CD4-positive, alpha-beta T cell treated with Interleukin-21 for 1 hour (primary cell): ENCODE results near the gene LILRA5.
"Not testable (repeated sequence)": the region's sequence is repeated elsewhere in the genome, so short reads cannot be mapped to it uniquely, and the experiment has no call there.

Experiments
- DNase-seq: peaks from one replicate; pipeline ENCODE4 v3.0.0-alpha.2; 2020

Gene LILRA5

GRCh38 chr19:54272181-54272580, 40.8 kb downstream of the LILRA5 start:
- DNase-seq, result not testable (repeated sequence)

GRCh38 chr19:54271587-54271986, 41.4 kb downstream of the LILRA5 start:
- DNase-seq, result not testable (repeated sequence)

- no peak for DNase-seq
Observed at GRCh38 chr19:54271106-54271505, 41.9 kb downstream of the LILRA5 start.

DNA sequence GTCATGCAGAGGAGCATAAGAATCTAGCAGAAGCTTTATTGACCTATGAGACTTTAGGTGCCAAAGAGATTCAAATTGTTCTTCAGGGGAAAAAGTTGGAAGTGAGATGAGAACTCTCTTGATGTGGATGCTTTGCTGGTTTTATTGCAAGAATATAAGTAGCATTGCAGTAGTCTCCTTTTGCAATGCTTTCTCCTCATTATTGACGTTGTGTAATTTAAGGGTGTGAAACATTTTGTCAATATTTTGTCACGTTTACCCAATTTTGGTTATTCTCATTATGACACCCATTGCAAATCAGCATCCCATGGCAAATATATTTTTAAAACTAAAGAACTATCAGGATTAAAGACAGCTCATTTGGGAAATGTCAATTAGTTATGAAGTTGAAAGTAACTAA, 44.0 kb downstream of the LILRA5 start:
- no peak for DNase-seq

- DNase-seq, result peak; percentile 57
Observed at GRCh38 chr19:54266133-54266532, 46.8 kb downstream of the LILRA5 start.

GRCh38 chr19:54262470-54262869, 50.5 kb downstream of the LILRA5 start:
- DNase-seq, result no peak

DNA sequence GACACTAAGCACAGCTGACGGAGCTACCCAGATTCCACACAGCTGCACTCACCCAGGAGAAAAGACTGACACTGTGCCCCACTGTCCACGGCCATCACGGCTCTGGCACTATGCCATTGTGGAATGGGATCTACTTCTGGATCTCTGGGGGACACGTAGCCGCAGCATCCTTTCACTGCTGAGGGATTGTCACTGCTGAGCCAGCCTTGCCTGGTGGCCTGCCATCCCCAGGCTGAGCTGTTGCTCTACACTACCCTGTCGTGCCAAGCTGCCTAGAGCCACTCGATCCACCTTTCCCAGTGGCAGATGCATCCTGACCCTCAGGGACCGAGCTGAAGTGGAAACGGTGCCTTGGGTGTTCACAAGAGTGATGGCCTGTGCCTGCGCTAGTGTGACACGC, 50.9 kb downstream of the LILRA5 start:
- no peak for DNase-seq

- DNase-seq, result no peak
Observed at GRCh38 chr19:54257116-54257480, 55.9 kb downstream of the LILRA5 start, which contains the start of gene LILRB5. LILRB5 (minus strand) TSS chr19:54257273; CDS start chr19:54257193, 80 bp downstream.
